GM12872 (cell line): ENCODE measurements around the gene MYH11.

Experiments
- TF ChIP-seq, protein P1 (sequence below): IDR thresholded peaks from 3 replicates; pipeline ENCODE4 v1.5.1; 2011; ENCODE audit warnings: low read depth, mild to moderate bottlenecking, low read length, moderate library complexity; ENCODE audit not compliant: insufficient read depth

The MYH11 gene

GRCh38 chr16:15857724-15858560 is 1.1 kb upstream of the MYH11 start:
- TF ChIP-seq, protein P1, sequence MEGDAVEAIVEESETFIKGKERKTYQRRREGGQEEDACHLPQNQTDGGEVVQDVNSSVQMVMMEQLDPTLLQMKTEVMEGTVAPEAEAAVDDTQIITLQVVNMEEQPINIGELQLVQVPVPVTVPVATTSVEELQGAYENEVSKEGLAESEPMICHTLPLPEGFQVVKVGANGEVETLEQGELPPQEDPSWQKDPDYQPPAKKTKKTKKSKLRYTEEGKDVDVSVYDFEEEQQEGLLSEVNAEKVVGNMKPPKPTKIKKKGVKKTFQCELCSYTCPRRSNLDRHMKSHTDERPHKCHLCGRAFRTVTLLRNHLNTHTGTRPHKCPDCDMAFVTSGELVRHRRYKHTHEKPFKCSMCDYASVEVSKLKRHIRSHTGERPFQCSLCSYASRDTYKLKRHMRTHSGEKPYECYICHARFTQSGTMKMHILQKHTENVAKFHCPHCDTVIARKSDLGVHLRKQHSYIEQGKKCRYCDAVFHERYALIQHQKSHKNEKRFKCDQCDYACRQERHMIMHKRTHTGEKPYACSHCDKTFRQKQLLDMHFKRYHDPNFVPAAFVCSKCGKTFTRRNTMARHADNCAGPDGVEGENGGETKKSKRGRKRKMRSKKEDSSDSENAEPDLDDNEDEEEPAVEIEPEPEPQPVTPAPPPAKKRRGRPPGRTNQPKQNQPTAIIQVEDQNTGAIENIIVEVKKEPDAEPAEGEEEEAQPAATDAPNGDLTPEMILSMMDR, result no peak

GRCh38 chr16:15856182-15856581 is 646 bp downstream of the MYH11 start:
- TF ChIP-seq, protein P1, result no peak

- TF ChIP-seq, protein P1, result no peak
These were observed 1.2 kb downstream of the MYH11 start for GRCh38 chr16:15855704-15856003.

- TF ChIP-seq, protein P1, result no peak
These were observed 1.7 kb downstream of the MYH11 start for GRCh38 chr16:15854906-15855703.

DNA sequence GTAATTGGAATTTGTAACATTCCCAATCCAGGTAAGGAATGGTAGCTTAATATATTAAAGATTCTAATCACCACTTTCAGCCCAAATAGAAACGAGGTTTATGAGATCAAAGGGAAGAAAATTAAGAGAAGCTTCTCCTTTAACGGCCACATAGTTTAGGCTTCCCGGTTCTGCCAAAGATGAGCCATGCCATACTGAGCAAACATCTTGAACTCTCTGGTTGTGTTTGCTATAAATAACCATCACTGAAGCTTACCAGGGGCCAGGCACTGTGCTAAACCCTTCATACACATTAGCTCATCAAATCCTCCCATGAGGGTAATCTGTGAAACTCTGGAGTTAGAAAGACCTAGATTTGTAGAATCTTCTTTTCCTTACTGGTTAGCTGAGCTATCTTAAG is 2.8 kb downstream of the MYH11 start:
- TF ChIP-seq, protein P1, result no peak

GRCh38 chr16:15853021-15853420 is 3.8 kb downstream of the MYH11 start:
- TF ChIP-seq, protein P1, result no peak

DNA sequence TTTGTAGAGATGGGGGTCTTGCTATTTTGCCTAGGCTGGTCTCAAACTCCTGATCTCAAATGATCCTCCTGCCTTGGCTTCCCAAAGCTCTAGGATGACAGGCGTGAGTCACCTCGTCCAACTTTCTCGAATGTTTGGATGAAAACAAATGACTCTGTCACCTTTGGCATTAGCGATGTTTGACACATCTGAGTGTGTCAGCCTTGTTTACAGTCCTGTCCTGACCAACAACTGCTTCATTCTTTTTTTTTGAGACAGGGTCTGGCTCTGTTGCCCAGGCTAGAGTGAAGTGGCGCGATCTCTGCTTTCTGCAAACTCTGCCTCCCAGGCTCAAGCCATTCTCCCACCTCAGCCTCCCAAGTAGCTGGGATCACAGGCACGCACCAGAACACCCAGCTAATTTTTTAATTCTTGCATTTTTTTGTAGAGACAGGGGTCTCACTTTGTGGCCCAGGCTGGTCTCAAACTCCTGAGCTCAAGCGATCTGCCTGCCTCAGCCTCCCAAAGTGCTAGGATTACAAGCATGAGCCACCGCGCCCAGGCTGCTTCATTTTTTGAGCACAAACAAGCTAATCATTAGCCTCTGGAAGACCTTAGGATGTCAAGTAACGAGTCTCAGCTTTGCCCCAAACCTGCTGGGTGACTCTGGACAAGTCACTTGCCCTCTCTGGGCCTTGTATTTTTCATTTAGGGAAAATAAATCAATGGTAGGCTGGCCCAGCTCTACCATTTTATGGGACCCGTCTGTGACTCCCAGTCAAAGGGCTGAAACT is 7.4 kb downstream of the MYH11 start:
- TF ChIP-seq, protein P1, result no peak
